IPS-11a (cell line): Measurements from ENCODE around the gene NUP210.

ENCODE experiments used
- H3K4me3 ChIP-seq: one replicate; pipeline ENCODE4 v1.5.1; 2013; ENCODE audit warnings: low read depth, low read length, control low read depth

The NUP210 gene

GRCh38 chr3:13407926-13408325 lies 12.2 kb downstream of the NUP210 start:
- H3K4me3 ChIP-seq = no peak overlapping the region

- H3K4me3 ChIP-seq = no peak overlapping the region
These were observed 12.6 kb downstream of the NUP210 start for GRCh38 chr3:13407475-13407874.

- H3K4me3 ChIP-seq = no peak overlapping the region
These were observed 13.9 kb downstream of the NUP210 start for GRCh38 chr3:13406190-13406589.

GRCh38 chr3:13405614-13406013 lies 14.5 kb downstream of the NUP210 start:
- no peak overlapping the region for H3K4me3 ChIP-seq

- H3K4me3 ChIP-seq = no peak overlapping the region
These were observed 15.3 kb downstream of the NUP210 start for GRCh38 chr3:13404626-13405452.

- H3K4me3 ChIP-seq = no peak overlapping the region
These were observed 16.3 kb downstream of the NUP210 start for GRCh38 chr3:13403847-13404246.

- no peak overlapping the region for H3K4me3 ChIP-seq
These were observed 16.8 kb downstream of the NUP210 start for GRCh38 chr3:13403213-13403819.

- H3K4me3 ChIP-seq = no peak overlapping the region
These were observed 19.0 kb downstream of the NUP210 start for GRCh38 chr3:13401149-13401548.

GRCh38 chr3:13400114-13400673 lies 19.9 kb downstream of the NUP210 start:
- H3K4me3 ChIP-seq = no peak overlapping the region

GRCh38 chr3:13399603-13400002 lies 20.5 kb downstream of the NUP210 start:
- no peak overlapping the region for H3K4me3 ChIP-seq

GRCh38 chr3:13397316-13397715 lies 22.8 kb downstream of the NUP210 start:
- H3K4me3 ChIP-seq = no peak overlapping the region

GRCh38 chr3:13394363-13394762 lies 25.8 kb downstream of the NUP210 start:
- H3K4me3 ChIP-seq = no peak overlapping the region

- H3K4me3 ChIP-seq = no peak overlapping the region
These were observed 26.4 kb downstream of the NUP210 start for GRCh38 chr3:13393427-13394360.

- H3K4me3 ChIP-seq = no peak overlapping the region
These were observed 28.8 kb downstream of the NUP210 start for GRCh38 chr3:13391308-13391707.

- no peak overlapping the region for H3K4me3 ChIP-seq
These were observed 30.7 kb downstream of the NUP210 start for GRCh38 chr3:13389378-13389777.

GRCh38 chr3:13388816-13389215 lies 31.3 kb downstream of the NUP210 start:
- no peak overlapping the region for H3K4me3 ChIP-seq

GRCh38 chr3:13385373-13385965 lies 34.7 kb downstream of the NUP210 start:
- H3K4me3 ChIP-seq = no peak overlapping the region

- H3K4me3 ChIP-seq = no peak overlapping the region
These were observed 39.2 kb downstream of the NUP210 start for GRCh38 chr3:13380971-13381370.

- no peak overlapping the region for H3K4me3 ChIP-seq
These were observed 40.8 kb downstream of the NUP210 start for GRCh38 chr3:13379201-13379830.

- no peak overlapping the region for H3K4me3 ChIP-seq
These were observed 42.0 kb downstream of the NUP210 start for GRCh38 chr3:13378155-13378554.
